T-helper 22 cell (primary cell): ENCODE measurements around the gene RAD51AP1.

ENCODE experiments used
- DNase-seq: peaks from one replicate; pipeline ENCODE4 v3.0.0-alpha.2; 2020; ENCODE audit warnings: low read depth

The RAD51AP1 gene

DNA sequence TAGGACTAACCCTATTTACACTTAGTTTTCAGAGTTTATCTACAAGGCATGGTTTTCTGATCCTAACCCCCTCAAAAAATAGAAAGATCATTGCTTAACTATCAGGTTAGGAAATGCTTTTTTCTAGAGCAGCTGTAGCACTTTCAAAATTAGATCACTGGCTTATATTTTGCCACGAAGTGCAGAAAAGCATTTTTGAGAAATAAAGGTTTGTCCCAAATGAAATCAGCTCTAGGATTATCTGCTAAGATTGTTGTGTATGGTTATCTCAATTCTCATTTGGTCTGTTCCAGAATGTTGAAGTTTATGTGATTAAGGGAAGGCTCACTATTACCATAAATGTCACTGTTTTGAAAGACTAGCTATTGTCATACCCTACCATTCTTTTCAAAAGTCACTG lies 13.5 kb downstream of the RAD51AP1 start:
- DNase-seq = no peak

DNA sequence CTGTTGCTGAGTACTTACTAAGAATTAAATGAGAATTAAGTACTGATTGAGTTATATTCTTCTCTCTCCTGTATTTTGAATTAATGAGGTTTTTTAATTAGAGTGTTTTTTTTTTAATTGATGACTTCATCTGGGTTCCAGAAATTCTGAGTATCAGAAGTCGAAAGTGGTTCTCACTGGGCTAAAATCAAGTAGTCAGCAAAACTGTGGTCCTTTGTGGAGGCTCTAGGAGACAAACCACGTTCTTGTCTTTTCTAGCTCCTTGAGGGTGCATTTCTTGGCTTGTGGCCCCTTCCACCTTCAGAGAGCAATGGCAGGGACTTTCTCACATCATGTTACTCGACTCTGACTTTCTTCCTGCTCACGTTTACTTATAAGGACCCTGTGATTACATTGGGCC lies 15.3 kb downstream of the RAD51AP1 start:
- no peak for DNase-seq

DNA sequence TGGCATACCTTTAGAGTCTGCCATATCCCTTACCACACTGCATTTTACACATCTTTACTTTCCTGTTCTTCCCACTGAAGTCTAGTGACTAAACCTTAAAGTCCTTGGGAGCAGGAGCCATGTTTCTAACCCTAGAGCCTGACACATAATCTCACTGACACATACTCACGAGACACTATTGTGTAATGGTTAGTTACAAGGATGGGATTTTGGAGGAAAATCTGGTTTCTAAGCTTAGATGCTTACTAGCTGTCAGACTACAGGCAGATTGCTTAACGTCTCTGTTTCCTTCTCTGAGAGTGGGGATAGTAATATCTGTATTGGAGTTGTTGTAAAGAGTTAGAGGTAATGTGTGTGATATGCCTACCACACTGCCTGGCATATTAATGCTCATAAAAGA lies 17.1 kb downstream of the RAD51AP1 start:
- DNase-seq = no peak

DNA sequence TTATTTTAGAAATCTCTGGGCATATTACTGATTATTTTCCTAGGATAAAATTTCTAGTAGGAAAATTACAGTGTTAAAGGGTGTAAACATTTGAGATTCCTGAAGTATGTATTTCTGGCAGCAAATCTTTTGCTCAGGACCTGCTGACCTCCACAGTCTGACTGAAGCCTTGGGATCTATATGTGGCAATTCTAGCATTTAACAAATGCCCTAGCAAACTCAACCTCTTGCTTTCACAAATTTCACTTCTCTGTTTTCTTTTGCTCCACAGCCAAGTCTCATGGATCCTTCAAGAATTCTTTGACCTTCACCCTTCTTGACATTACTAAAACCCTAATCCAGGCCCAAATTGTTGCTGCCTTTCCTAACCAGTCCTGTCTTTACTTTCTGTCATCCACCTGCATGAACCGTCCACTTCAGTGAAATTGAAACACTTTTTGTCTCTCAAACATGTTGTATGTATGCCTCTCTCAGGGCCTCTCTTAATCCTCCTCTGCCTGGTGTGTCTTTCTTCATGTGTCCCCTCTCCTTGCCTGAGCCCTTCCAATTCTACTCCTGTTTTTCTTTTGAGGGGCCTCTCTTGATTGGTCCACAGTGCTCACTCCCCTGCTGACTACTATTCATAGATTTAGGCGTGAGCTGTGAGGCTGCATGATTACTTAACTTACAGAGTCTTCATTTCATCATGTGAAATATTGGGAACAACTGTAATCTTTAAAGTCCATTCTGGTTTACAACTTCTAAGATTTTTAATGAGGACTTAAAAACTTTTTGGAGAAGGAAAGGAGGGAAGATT lies 18.2 kb downstream of the RAD51AP1 start:
- DNase-seq = no peak

DNA sequence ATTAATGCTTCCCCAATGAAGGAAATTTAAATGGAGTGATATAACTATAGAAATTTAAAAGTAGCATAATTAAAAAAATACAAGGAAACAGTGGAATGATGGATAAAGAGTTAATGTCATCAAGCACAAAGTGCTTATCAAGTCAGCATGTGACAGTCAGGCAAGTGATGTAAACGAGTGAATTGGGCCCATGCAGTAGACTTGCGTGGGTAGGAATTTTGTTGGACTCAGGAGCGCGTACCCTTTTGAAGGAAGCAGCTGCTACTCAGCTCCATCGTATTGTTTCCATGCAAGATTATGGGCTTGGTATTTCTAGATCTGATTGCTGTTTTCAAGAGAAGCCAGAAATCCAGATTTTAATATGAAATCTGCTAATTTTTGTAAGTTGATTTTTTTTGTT lies 18.9 kb downstream of the RAD51AP1 start:
- DNase-seq = no peak

DNA sequence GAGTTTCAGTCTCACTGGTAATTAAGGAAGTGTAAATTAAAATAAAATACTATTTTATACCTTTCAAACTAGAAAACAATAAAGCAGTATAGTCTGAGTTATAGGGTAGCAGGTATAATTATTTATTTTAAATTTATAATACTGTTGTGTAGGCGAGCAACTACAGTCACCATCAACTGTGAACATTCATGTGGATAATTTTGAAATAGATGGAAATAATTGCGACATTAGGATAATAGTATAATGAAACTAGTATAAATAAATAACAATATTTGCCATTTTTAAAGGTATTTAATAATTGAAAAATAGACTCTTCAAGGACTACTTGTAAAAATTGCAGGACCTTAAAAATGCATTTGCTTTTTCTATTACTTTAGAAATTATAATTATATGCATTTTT lies 19.5 kb downstream of the RAD51AP1 start:
- no peak for DNase-seq

DNA sequence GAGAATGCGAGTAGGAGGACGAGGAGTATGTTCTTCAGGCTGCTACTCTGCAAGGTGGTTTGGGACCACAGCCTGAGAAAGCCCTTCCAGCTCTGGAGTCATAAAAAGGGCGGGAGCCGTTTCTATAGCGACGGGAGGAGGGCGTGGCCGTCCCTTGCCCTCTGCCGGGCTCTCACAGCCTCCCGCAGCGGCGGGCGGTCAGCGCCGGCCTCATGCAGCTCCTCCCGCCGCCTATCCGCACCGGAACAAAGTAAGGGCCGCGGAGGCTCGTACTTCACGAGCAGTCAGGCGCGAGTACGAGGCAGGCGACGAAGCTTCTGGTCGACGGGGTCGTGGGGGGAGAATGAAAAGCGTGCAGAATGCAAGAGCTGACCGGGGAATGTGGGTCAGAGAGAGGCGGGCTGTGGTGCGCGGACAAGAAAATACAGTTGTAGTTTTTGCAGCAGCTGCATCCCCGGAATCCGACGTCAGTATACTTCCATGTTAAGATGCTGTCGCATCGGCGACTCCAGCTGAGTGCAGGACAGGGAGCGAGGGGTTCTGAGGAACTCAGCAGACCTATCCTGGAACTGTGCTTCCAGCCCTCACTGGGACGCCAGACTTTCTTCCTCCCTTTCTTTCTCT lies 23.5 kb downstream of the RAD51AP1 start, which contains the start of gene DYRK4:
Gene DYRK4, plus strand, starts transcription at position 175 of the 624 bp plus-strand sequence. Its CDS starts 38 bp downstream, at position 213.
- DNase-seq = no peak

DNA sequence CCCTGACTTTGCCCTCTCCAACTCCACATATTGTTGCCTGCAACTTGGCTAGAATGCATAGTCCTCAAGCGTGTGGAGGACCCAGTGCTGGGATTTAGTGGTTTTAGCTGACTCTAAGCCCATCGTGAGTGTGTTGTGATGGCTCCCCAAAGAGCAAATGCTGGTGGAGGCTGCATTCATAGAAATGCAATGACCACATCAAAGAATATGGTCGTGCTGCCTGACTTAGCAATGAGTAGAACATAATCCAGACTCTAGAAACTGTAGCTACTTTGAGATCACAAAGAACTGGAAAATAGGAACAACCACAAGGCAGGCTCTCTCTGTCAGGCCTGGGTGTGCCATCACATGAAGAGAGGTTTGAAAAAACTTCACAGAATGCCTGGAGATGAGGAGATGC lies 24.6 kb downstream of the RAD51AP1 start:
- no peak for DNase-seq

DNA sequence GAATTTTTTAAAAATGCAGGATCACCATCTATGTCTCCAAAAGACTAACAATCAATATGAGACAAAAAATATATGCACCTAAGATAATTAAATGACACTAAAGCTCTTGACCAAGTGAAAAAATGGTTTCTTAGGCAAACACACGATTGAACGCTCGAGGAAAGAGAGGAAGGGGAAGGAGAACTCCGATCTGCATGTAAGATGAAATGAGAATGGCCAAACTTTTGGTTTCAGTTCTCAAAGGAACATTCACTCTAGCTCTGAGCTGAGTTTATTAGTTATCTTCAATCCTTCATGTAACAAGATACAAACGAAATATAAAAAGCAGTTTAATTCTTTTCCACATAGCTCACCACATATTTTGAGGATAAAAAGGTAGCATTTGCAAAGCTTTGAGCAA lies 26.1 kb downstream of the RAD51AP1 start:
- no peak for DNase-seq

DNA sequence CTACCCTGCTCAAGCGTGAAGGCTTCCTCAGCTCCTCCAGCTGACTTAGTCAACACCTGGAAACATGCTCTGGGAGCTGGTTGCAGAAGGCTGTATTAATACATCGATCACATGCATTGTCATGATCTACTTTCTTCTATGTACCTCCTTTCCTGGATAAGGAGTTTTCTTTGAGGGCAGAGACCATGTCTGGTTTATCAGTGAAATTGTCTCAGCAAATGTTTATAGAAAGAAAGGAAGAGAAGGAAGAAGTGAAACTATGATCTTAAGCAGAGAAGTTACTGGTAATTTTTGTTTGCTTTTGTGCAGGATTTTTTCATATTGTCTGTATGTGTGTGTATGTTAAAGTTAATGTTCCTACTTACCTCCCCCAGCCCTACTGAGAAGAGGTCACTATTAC lies 27.8 kb downstream of the RAD51AP1 start:
- no peak for DNase-seq

DNA sequence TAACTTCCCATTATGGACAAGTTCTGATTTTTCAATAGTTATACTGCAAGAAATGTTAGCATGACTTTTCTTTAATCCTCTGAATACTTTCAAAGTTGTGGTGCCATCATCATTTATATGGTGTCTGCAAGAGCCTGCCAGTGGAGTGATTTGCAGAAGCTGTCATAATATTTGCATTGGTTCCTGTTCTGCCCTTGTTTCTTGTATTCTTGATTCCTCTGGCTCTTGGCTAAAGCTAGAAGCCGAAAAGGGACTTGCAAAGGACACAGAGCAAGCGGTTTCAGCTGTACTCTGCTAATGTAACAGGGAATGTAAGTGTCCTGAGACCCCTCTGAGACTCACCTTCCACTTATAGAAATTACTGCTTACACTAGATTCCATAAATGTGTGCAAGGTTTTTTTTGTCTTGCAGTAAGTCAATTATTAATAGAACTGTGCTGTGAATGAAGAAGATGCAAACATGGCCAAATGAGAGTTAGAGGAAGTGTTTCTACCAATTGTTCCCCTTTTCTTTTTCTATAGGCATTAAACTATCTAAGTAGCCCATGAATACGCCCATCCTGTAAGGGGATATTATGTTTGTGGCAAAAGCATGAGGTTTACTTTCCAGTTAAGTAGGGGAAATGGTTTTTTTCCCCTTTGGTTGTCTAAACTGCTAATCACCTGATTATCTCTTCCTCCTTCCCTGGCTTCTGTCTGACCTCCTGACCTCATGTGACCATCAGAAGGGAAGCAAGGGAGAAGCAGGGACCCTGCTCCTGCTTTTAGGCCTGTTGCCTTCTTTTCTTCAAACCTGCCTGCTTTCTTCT lies 28.6 kb downstream of the RAD51AP1 start:
- DNase-seq = no peak

DNA sequence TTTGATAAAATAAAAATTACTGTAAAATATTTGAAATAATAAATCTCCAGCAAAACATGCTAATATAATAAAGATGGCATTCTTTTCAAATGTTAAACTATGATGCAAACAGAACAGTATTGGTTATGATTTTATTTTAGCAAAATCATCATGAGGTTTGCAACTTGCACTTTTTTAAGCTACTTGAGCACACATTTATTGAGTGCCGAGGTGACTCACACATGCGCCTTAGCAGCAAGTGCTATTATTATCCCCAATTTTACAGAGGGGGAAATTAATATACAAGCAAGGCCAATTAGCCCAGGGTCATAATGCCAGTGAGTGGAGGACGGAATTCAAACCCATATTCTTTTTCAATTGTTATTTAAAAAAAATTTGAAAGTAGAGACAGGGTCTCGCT lies 30.6 kb downstream of the RAD51AP1 start:
- DNase-seq = no peak

DNA sequence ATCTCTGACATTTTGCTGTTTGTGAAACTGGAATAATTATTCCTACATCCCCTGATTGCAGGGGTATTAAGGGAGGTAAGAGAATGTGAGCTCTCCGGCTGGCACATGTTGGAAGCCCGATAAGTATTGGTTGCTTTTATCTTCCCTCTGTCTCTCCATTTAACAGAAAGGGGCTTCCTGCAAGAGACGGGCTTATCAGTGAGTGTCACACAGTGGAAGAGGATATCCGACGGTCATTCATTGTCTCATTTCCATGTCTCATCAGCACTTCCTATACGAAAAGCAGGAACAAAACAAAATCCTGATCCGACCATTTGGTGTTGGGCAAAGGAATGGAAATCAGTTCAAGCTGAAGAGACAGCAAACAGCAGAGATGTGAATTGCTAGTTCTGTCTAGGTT lies 34.0 kb downstream of the RAD51AP1 start:
- no peak for DNase-seq

DNA sequence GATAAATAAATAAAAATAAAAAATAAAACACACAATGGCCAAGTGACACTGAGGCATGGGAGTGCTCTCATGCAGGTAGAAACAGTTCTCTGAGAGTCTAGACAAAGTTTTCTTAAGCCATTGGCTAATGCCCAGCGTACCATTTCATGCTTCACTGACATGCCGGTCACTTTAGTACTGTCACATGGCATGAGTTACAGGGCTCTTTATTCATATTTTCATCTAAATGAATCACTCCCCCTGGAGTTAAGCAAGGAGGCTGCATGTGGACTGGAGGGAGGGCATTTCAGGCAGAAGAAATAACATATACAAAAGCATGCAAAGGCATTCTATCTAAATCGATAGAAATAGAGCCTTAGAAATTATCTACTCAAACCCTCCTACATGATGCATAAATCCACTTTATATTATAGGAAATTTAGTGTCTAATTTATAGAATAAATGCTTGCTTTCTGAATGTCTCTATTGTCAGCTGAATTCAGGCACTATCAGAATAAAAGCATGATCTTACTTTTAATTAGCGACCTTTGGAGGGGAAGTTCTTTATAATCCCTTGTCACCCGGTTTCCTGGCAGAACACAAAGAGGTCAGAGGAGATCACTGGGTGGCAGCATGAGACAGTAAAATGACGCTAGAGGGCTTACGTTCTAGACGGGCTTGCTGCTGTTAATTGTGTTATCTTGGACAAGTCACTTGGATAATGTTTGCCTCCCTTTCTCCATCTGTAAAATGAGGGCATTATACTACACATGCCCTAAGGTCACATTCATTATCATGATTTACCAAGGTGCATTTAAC lies 40.8 kb downstream of the RAD51AP1 start:
- DNase-seq = no peak

DNA sequence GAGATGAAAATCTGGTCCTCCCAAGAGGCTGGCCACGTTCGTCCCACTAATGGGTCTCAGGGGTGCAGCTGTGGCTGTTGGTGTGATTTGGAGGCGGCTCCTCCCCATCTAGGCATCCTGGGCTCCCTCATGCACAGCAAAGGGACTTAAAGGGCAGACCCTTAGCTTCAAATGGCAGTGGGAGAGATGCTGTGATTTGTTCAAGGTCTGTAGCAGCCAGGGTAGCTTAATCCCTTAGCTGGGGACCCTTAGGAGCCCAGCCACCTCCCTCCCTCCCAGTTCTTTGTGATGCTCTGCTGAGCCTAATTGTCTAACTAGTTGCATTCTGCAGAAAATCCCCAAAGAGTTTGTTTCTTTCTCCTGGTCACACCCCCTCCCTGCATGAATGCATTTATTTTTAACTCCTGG lies 41.6 kb downstream of the RAD51AP1 start:
- DNase-seq = no peak

DNA sequence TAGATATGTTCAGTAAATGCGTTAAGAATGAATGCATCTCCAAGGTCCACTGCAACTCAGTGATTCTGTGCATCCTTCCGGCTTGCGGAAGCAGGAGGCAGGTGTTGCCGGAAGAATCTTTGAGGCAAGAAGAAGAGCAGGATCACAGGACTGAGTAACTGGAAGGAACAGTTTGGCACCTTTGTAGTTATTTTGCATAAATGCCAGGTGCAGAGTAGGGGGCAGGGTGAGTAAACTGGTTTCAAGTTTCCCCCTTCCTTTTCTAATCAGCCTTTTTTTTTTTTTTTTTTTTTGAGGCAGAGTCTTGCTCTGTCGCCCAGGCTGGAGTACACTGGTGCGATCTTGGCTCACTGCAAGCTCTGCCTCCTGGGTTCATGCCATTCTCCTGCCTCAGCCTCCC lies 45.6 kb downstream of the RAD51AP1 start:
- DNase-seq = no peak

DNA sequence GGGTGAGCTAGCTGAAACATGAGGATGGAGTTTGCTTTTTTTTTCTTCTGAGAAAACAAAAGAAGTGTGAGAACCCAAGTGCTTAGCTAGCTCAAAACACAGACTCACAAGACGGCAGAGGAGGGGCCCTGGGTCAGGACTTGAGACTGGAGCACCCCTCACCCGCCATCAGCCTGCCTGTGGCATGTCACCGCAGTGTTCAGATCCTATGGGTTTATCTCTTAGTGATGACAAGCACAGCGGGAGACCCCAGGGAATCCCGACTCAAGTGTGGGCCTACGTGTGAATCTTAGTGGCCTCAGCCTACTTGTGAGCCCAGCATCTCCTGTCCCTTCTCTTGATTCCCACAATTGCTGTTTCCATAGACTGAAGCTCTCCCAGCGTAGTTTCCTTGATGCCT lies 46.2 kb downstream of the RAD51AP1 start:
- DNase-seq = no peak

DNA sequence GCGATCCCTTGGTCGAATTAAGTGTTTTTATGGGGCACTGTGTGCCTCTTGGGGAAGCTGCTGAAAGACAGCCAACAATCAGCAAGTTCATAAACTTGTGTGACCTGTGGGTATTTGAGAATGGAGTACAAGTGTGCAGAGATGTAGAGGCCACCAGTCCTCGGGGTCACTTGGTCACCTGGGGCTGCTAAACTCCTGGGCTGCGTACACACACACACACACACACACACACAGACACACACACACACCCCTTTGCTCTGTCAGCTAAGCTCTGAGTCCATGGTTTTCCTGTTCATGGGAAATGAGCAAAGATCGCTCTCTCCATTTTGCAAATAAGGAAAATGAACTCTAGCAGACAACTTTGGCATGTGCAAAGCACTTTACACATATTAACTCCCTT lies 47.8 kb downstream of the RAD51AP1 start:
- no peak for DNase-seq

DNA sequence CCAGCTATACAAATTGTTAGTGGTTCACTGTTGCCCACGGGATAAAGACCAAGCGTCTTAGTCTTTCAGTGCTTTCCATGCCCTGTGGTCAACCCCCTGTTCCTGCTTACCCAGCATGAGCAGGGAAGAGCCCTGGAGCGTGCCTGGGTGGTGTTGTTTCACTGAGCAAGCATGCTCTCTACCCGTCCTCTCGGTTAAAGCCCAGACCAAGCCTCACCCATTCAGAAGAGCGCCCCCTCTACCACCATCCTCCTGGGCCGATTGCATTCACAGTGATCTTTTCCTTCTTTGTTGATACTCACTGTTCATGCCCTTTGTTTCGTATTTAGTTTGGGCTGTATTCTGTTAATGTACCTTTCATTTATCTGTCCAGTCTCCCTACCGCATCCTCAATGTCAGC lies 48.4 kb downstream of the RAD51AP1 start:
- no peak for DNase-seq

DNA sequence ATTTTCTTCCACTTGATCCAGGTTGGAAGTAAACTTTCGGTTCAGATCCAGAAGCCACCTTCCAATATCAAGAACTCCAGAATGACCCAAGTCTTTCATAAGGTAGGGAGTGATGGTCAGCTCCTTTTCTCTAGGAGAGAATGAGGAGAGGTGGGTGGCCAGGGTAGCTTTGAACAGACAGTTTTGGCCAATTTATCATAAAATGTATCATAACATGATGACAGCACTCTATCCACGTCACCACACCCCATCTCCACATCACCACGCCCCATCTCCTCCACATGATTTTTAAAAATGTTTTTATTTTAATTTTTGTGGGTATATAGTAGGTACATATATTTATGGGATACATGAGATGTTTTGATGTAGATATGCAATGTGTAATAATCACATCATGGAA lies 50.2 kb downstream of the RAD51AP1 start:
- DNase-seq = no peak

DNA sequence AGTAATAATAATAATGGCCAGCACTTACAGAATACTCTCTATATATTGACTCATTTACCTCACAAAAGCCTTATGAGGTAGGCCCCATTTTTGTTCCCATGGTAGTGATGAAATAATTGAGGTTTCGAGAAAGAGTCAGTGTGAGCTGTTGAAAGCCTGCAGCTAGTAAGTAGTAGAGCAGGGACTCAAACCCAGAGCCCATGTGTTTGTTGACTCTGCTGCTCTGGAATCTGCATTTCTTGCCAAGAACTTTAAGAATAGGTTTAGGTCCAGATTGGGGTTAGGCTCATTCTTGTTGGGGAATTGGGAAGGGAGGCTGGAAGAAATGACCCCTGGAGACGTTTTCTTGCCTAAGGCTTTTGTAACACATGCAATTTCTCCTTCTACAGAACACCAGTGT lies 51.3 kb downstream of the RAD51AP1 start:
- no peak for DNase-seq

DNA sequence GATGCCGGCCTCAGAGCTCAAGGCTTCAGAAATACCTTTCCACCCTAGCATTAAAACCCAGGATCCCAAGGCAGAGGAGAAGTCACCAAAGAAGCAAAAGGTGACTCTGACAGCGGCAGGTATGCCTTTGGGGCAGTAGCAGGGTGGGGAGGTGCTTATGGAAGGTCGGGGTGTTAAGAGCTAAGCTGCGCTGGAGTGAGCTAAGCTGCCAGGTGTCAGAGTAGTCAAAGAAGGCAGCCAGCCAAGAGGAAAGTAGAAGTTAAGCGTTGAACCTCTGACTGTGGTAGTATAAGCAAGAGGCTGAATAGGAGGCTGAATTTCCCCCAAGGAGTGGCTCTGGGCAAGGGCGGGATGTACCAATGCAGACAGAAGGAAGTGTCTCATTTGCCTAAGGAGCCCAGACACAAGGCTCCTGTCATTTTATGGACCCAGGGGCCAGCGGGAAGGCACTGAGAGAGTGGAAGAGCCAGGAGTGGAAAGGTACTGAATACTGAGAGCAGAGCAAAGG lies 52.5 kb downstream of the RAD51AP1 start:
- no peak for DNase-seq
